Activated gamma-delta T cell (primary cell): ENCODE results near the gene RASSF1.

Experiments used
- DNase-seq: peaks from one replicate; lab custom pipeline; 2025; lab: John Stamatoyannopoulos, UW

RASSF1 gene

DNA sequence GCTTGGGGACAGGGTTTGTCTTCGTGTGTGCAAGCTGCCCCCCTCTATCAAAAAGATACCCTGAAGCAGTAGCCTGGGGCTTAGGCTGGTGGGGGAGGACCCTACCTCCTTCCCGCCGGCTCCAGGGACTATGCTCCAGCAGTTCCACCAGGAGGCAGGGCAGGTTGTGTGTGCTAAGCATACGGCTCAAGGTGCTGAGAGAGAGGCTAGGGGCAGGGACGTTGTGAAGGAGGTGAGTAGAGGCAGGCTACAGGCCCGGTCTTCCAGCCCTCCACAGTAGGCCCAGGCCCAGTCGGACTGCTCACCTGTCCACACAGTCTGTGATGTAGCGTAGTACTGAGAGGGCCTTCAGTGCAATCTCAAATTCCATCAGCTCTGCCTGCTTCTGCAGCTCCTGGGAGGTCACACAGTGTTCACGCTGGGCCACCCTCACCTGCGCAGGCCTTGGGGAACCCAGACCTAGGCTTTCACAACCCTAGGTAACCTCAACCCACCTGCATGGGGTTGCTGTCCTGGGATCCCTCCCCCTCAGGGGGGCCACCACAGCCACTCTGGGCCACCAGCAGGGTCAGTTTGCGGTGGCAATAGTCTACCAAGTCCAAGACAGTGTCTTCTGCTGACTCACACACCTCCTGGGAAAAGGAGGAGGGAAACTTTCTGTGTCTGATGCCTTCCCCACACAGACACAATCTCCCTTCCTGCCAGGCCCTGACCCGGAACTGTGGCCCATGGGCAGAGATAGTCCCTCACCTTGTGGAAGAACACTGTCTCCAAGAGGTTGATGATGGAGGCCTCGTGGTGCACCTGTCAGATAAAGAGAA is 2.4 kb upstream of the RASSF1 start:
- no peak for DNase-seq

DNA sequence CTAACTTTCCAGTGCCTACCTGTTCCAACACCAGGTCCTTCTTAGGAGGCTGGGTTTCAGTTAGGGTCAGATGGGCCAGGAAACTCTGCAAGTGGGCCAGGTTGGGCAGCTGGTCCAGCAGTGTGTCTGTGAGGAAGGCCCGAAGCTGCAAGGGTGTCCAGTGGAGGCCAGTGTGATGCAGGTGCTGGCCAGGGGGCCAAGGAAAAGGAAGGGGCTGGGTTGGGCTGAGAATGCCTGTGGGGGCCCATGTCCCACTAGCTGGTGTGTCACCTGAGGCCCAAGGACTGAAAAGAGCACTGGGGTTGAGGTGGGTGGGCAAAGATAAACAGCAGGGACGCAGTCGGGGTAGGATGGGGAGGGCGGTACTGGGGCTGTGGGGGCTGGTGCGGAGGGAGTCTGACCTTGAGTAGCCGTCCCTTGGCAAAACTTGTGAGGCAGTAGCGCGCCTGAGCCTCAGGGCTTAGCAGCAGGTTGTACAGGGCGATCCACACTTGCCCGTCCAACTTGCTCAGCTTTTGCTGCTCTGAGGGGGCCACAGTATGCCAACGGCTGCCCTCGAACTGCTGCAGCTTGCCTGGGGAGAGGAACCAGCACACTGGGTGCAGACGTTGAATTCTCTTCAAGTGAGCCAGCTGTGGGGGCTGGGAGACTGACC is 1.5 kb upstream of the RASSF1 start:
- DNase-seq: no peak

DNA sequence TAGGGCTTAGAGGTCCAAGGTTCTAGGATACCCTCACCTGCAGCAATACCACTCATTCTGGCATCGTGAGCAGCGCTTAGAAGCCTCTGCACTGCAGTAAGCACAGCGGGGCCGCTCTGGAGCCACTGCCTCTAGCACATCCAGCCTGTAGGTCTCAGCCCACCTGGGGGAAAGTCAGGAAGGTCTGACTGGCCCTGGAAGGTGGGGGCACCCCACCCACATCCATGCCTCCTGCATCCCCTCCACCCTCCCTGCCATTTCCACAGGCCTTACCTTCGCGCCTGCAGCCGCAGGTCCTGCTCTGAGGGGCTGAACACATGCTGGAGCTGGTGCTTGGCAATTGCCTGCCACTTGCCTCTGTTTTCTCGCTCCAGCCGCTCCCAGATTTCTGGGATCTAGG is 901 bp upstream of the RASSF1 start:
- no peak for DNase-seq

DNA sequence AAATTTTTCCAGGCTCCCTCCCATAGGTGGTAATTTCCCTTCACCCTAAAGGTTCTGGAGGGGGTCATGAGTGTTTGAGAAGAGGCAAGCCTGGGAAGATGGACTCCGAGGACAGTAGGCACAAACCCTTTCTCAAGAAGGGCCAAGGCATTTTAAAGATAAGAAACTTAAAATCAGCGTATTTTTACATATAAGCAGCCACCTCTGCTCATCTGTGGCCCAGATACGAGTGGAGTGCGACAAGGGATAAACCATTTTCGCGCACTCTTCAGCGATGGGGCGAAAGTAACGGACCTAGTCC is 539 bp downstream of the RASSF1 start:
- DNase-seq: no peak

DNA sequence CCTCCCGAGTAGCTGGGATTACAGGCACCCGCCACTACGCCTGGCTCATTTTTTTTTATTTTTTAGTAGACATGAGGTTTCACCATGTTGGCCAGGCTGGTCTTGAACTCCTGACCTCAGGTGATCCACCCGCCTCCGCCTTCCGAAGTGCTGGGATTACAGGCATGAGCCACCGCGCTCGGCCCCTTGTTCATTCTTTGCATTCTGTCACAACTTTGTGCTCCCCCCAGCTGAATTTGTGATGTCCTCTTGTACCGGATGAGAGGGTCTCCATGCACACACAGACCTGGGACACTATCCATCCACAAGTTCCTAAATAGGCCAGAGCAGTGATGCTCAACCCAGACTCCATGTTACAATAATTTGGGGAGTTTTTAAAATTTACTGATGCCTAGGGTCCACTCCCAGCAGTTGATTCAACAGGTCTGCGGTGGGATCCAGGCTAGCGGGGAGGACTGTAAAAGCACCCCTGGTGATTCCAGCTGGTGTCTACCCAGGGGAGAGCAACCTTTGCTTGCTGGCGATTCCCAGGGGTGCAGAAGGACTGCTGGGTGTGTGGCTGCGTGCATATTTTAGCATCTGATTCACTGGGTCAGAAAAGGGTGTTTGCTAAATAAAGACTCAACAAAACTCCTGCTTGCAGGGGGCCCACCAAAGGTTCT is 1.0 kb downstream of the RASSF1 start:
- no peak for DNase-seq

DNA sequence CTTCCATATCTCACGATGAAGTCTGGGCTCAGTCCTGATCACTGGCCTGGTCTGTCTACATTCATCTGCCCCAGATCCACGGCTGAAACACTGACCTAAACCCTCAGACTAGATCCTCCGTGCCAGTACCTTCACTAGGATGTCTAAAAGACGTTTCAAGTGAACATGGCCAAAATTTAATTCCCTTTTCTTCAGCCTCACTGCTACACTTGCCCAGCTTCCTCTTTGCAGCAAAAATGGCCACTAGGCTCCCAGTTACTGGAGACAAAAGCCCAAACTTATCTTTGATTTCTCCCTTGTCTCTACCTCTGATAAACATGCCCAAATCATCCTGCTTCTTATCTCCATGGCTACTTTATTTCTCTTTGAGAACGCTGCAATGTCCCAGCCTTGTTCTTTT is 1.7 kb downstream of the RASSF1 start:
- DNase-seq: no peak

DNA sequence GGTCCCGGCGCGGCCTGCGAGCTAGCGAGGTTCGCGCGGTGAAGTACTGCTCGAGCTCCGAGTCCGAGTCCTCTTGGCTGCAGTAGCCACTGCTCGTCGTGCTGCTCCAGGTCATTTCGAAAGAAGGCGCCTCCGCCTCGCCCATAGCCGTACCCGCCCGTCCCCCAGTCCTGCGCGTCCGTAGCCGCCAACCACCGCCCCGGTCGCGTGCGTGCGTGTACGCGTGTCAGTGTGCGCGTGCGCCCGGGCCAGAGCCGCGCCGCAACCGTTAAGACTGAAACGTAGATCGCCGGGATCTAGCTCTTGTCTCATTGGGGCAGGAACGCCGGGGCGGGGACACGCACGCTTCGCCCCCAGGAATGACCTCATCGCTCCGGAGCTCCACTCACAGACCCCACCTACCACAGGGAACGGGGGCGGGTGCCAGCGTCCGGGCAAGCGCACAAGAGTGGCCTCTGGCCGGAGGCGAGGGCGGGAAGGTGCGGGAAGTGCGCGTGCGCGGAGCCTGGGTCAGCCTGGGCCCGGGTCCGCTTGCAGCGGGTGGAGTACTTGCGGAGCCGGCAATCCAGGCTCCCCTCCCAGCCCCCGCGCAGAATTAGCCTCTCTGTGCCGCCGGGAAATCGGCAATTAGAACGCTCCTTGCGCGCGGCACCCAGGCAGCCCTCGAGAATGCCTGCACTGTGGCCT is 3.3 kb downstream of the RASSF1 start:
- peak; percentile 88 for DNase-seq

DNA sequence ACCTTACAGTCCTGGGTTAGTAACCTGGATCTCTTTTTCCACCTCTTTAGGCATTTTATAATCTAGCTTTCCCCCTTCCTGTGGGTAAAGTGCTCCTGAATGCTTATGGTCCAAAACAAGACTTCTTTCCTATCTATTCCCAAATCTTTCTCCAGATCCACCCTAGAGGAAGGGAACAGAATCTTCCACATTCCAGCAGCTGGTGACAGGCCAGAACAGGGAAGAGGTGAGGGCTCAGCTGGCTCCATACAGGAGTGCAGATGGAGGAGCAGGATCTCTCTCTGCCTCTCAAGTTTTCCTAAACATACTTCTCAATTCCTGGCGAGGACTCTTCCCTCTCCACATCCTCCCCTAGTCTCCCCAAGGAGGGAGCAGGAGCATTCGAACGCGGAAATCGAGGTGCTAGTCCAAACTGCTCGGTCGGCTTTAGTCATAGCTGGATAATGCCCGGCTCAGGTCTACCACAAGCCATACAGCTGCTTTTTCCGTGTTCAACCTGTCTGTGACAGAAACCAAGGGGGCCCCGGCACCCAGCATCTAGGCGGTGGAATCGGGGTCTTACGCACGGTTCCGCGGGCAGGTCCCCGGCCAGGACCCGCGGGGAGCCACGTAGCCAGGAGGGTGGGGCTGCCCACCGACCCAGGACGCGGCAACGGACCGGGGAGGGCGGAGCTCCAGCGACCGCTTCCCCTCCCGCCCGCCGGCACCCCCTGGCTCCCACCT is 4.0 kb downstream of the RASSF1 start:
- DNase-seq: no peak

DNA sequence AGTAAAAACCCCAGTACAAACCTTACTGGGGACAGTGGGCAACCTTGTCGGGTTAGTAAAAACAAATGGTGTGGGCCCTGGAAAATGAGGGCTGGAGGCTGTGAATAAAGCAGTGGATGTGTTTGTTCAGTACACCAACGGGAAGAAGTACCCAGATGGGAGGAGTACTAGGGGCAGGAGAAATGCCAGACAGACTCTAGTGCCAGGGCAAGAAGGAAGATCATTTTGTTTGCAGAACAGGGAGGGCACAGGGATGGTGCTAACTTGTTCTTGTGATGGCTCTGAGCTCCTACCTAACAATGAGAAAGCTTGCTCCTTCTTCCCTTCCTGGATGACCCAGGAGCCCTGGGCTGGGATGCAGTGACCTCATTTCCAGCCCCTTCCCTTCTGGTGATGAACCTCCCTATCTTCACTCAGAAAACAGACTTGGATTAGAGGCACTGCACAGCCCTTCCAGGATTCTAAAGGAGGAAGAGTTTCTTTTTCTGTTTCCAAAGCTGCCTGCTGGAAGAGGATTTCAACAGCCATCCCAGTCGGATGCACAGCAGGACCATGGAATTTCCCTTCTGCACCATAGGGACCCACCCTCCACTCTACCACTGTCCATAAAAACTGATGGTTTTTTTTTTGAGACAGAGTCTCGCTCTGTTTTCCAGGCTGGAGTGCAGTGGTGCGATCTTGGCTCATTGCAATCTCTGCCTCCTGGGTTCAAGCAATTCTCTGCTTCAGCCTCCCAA is 6.1 kb downstream of the RASSF1 start:
- DNase-seq: no peak

DNA sequence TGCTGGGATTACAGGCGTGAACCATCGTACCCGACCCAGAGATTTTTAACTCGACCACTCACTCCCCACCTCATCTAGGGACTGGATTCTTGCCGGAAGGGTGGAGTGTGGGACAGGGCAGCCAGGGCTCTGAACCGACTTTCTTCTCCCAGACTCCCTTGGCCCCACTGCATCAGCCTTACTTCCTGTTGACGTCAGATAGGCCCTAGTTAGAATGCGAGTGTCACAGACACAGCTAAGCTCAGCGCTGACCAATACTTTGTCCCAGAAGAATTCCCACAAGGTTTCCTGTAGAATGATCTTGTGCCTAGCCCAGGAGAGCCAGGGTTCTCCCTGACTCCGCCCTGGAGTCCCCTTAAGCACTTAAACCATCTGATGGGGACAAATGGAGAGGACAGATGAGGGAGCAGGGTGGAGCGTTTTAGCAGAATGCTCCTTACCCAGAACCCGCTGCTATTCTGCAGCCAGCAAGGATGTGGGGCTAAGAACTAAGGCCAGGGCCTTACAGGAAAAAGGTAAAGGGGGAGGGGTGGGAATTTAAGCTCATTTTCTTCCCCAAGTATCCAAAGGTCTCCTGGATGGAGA is 6.8 kb downstream of the RASSF1 start:
- no peak for DNase-seq

DNA sequence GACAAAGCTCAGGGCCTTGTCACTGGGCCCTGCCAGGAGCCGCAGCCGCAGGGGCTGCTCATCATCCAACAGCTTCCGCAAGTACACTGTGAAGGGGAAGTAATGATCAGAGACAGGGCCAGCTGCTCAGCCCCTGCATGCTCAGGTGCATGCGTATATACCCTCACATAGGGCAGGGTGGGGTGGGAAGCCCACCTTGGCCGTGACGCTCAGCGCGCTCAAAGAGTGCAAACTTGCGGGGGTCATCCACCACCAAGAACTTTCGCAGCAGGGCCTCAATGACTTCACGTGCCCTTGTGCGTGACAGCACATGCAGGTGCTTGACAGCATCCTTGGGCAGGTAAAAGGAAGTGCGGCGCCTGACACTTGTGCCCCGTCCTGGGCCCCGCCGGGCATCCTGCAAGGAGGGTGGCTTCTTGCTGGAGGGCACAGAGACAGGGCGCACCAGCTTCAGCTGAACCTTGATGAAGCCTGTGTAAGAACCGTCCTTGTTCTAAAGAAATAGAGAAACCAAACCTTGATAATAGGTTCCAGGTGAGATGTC is 9.2 kb downstream of the RASSF1 start:
- DNase-seq: no peak

DNA sequence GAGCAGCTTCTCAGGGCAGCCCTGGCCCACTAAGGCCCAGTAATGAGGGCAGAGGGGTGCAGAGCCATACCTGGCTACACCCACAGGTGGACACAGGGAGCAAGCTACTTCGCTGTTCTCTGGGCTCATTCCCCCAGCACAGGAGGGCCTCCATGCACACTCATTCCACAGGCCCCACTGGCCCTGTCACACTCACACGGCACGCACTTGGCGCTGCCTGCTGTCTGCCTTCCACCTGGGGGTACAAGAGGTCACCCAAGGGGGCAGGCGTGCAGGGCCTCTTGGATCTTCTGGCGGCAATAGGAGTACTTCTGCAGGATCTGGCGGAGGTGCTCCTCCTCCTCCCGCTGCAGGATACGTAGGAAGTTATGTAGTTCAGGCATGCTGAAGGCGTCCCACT is 10.3 kb downstream of the RASSF1 start:
- no peak for DNase-seq

DNA sequence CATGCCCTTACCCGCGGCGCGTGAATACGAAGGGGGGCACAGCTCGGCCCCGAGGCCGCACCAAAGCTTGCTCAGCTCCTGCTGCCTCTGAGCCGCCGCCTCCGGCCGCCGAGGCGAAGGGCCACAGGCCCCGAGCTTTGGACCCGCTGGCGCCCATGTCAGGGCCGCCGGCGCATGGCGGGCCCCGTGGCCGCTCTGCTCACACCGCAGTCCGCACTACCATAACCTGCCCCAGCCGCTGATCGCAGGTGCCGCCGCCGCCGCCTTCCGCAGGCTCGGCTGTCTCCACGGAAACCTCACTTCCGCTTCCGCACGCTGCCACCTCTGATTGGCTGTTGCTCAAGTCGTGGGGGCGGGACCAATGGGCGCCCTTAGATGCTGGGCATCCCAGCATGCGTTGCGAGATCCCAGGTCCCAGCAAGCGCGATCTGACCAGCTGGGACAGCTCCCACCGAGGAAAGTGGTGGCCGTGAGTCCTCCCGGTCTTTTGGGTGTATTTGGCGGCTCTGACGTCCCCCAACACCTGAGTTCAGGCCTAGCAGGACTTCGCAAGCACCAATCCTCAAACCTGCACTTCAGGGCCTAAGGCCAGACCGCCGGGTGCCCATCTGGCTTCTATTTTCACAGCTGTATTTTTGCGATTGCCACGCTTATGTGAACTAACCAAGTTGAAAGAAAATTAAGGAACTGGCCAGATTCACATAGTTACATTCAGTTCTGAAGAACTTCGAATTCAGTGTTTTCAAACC is 12.5 kb downstream of the RASSF1 start, which contains the start of gene TUSC2:
Gene TUSC2 (minus strand): TSS at position 281 of the 749 bp plus-strand sequence. CDS start 124 bp downstream, at position 157.
- DNase-seq: peak; percentile 78

DNA sequence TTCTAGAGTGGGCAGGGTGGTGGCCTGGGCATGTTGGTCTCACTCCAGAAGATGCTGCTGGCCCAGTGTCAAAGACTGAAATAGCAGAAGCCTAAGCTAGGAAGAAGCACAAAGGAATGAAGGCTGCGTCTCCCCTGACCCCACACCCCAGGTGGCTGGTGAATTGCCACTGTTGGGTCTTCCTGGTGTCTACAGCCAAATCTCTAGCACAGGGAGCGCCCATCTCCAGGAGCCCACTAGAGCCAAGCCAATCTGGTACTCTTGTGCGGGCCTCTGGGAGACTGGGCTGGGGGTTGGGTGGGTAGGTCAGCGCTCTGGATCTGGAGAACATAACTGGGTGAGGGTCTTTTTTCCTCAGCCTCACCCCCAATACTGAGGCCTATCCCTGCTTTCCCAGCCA is 13.5 kb downstream of the RASSF1 start:
- no peak for DNase-seq

DNA sequence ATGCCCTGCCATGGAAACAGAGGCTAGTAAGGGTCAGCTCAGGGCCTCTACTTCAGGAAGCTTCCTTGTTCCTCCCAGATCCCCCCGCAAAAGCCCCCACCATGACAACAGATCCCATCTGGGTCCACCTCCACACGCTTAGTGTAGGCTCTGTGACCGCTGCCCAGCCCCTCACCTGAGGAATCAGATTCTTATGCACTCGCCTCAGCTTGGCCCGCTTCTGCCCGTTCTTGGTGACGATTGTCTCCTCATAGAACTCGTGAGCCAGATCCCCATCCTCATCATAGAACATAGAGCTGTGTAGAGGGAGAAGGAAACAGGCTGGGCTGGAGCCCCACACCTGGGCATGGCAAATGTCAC is 14.5 kb downstream of the RASSF1 start:
- no peak for DNase-seq

DNA sequence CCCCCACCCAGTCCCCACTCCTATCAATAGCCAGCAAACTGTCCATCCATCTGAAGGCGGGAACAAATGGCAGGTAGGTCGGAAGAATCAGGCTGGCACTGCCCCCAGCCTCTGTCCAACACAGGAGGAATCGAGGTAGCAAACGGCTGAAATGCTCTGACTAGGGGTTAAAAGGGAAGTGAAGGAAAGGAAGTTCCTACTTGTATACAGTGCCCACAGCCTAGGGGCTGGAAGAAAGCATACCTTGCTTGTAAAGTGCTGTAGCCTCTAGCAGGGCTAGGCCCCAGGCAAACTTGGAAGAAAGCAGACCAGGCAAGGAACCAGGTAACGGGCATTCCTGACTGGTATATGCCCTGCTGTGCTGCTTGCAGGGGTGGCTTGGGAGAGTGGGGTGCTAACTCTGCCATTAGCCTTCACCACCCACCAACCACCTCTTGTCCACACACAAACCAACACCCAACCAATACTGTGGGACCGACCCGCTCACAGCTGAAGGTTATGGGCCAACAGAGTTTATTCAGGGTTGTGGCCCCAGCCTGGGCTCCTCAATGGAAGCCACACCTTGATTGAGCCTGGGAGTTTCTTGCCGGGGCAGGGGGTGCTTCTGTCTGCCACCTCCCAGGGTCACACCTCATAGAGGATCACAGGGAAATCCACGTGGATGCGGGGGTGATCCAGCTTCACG is 15.0 kb downstream of the RASSF1 start:
- no peak for DNase-seq

DNA sequence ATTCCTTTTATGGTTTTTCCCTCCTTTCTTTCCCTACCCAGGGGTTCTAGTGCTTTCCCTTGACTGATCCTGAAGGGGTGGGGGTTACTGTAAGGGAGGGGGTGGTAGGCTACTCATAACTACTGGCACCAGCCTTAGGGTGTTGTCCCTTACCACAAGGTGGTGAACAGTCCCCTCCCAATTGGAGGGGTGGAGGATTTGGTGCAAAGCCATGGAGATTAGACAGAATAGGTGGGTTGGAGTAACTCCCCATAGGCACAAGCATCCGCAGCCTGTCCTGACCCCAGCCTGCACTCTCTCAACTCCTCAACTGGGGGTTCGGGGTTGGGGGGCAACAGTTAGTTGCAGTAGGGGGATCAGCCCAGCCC is 15.5 kb downstream of the RASSF1 start:
- DNase-seq: no peak

DNA sequence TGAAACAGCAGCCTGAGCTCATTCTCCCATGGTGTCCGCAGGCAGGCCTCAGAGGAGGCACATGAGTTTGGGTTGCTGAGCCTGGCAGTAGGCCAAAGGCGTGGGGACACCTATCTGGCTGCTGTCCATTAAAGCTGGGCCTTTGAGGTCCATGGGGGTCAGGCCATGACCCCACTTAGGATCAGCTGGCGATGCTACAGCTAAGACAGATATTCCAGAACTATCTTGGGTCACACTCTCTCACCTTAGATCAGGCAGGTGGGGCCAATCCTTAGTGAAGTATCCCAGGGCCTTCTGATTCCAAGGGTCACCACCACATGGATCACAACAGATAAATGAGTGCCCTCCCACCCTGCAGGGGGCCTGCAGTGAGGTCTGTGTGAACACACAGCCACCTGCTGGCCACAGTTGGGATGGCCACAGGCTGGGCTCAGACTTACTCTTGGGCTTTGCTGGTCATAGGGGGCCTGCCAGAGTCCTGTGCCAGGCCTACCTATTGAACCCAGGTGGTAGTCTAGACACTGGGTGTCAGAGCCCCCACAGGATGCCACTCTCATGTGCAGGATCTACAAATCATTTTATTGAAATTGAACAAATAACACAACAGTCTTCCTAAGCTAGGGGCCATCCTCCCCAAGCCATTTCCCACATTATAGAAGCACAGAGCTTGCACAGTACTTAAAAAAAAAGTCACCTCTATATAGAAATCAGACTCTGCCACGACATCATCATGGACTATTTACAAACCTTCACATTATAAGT is 16.1 kb downstream of the RASSF1 start:
- DNase-seq: no peak
